CD4-positive, alpha-beta T cell treated with Interleukin-15 for 1 hour (primary cell): ENCODE measurements around the gene CORIN.
"Not testable (repeated sequence)": the region's sequence is repeated elsewhere in the genome, so short reads cannot be mapped to it uniquely, and the experiment has no call there.

Experiments
- DNase-seq: peaks from one replicate; pipeline ENCODE4 v3.0.0-alpha.2; 2020

CORIN gene

GRCh38 chr4:47767956-47768355 lies 69.9 kb downstream of the CORIN start:
- not testable (repeated sequence) for DNase-seq

- DNase-seq: no peak
Observed at GRCh38 chr4:47763279-47763678, 74.6 kb downstream of the CORIN start.

- DNase-seq: no peak
Observed at GRCh38 chr4:47762376-47763266, 75.2 kb downstream of the CORIN start.

GRCh38 chr4:47753316-47753715 lies 84.6 kb downstream of the CORIN start:
- DNase-seq: not testable (repeated sequence)

GRCh38 chr4:47752214-47752613 lies 85.7 kb downstream of the CORIN start:
- no peak for DNase-seq

- no peak for DNase-seq
Observed at GRCh38 chr4:47750788-47751187, 87.1 kb downstream of the CORIN start.

- no peak for DNase-seq
Observed at GRCh38 chr4:47749858-47750257, 88.0 kb downstream of the CORIN start.

GRCh38 chr4:47749060-47749459 lies 88.8 kb downstream of the CORIN start:
- DNase-seq: no peak

- no peak for DNase-seq
Observed at GRCh38 chr4:47747846-47748494, 89.9 kb downstream of the CORIN start.

GRCh38 chr4:47747211-47747610 lies 90.7 kb downstream of the CORIN start:
- no peak for DNase-seq

GRCh38 chr4:47746122-47746521 lies 91.7 kb downstream of the CORIN start:
- no peak for DNase-seq

GRCh38 chr4:47744843-47745382 lies 93.0 kb downstream of the CORIN start:
- DNase-seq: no peak

GRCh38 chr4:47744253-47744652 lies 93.6 kb downstream of the CORIN start:
- DNase-seq: no peak

- DNase-seq: no peak
Observed at GRCh38 chr4:47741200-47741599, 96.7 kb downstream of the CORIN start.

- no peak for DNase-seq
Observed at GRCh38 chr4:47737326-47737725, 100.5 kb downstream of the CORIN start.

GRCh38 chr4:47736555-47736954 lies 101.3 kb downstream of the CORIN start:
- no peak for DNase-seq

- DNase-seq: no peak
Observed at GRCh38 chr4:47736146-47736545, 101.7 kb downstream of the CORIN start.

GRCh38 chr4:47733302-47734175 lies 104.3 kb downstream of the CORIN start:
- no peak for DNase-seq

- no peak for DNase-seq
Observed at GRCh38 chr4:47731182-47731581, 106.7 kb downstream of the CORIN start.

- DNase-seq: no peak
Observed at GRCh38 chr4:47729131-47729680, 108.7 kb downstream of the CORIN start.

GRCh38 chr4:47721892-47722575 lies 115.8 kb downstream of the CORIN start:
- DNase-seq: no peak

- no peak for DNase-seq
Observed at GRCh38 chr4:47721485-47721884, 116.4 kb downstream of the CORIN start.
